ENCODE results near the gene ATRAID.
"Not testable (repeated sequence)": the region's sequence is repeated elsewhere in the genome, so short reads cannot be mapped to it uniquely, and the experiment has no call there.

Gene ATRAID

GRCh38 chr2:27194538-27195354 is 17.1 kb upstream of the ATRAID start:
- no peak for DNase-seq (ENCODE audit: low spot score)

GRCh38 chr2:27195799-27196198 is 16.0 kb upstream of the ATRAID start:
- not testable (repeated sequence) for DNase-seq (ENCODE audit: low spot score)

GRCh38 chr2:27198068-27198467 is 13.8 kb upstream of the ATRAID start:
- not testable (repeated sequence) for DNase-seq (ENCODE audit: low spot score)

GRCh38 chr2:27198627-27199026 is 13.2 kb upstream of the ATRAID start:
- DNase-seq (ENCODE audit: low spot score): no peak

- DNase-seq (ENCODE audit: low spot score): no peak
Observed at GRCh38 chr2:27199241-27199640, 12.6 kb upstream of the ATRAID start.

- DNase-seq (ENCODE audit: low spot score): no peak
Observed at GRCh38 chr2:27201675-27202074, 10.2 kb upstream of the ATRAID start.

GRCh38 chr2:27202854-27203253 is 9.0 kb upstream of the ATRAID start:
- no peak for DNase-seq (ENCODE audit: low spot score)

GRCh38 chr2:27203741-27204140 is 8.1 kb upstream of the ATRAID start:
- no peak for DNase-seq (ENCODE audit: low spot score)

- DNase-seq (ENCODE audit: low spot score): no peak
Observed at GRCh38 chr2:27204566-27204965, 7.3 kb upstream of the ATRAID start.

- no peak for DNase-seq (ENCODE audit: low spot score)
Observed at GRCh38 chr2:27205206-27205605, 6.6 kb upstream of the ATRAID start.

GRCh38 chr2:27206346-27206745 is 5.5 kb upstream of the ATRAID start:
- no peak for DNase-seq (ENCODE audit: low spot score)

GRCh38 chr2:27208486-27209050 is 3.3 kb upstream of the ATRAID start:
- DNase-seq (ENCODE audit: low spot score): no peak

- DNase-seq (ENCODE audit: low spot score): no peak
Observed at GRCh38 chr2:27209621-27210401, 2.0 kb upstream of the ATRAID start.

- DNase-seq (ENCODE audit: low spot score): peak; percentile 57
Observed at GRCh38 chr2:27211241-27211942, 449 bp upstream of the ATRAID start.

- DNase-seq (ENCODE audit: low spot score): no peak
Observed at GRCh38 chr2:27212626-27213471, 1.0 kb downstream of the ATRAID start.

- no peak for DNase-seq (ENCODE audit: low spot score)
Observed at GRCh38 chr2:27214941-27215340, 3.1 kb downstream of the ATRAID start.

GRCh38 chr2:27216416-27217137 is 4.7 kb downstream of the ATRAID start:
- DNase-seq (ENCODE audit: low spot score): no peak

- DNase-seq (ENCODE audit: low spot score): peak; percentile 93
Observed at GRCh38 chr2:27217173-27218121, 5.6 kb downstream of the ATRAID start, which contains the start of gene CAD. Gene CAD (plus strand): TSS chr2:27217369. CDS start chr2:27217552, 183 bp downstream.

GRCh38 chr2:27218614-27219013 is 6.8 kb downstream of the ATRAID start:
- DNase-seq (ENCODE audit: low spot score): no peak
